Endothelial cell of umbilical vein (primary cell): ENCODE results near the gene ADAM8. TPM values are rescaled to one million over a fixed set of nuclear protein-coding genes. Genes with fewer than 3 reads are reported as not detected.

Experiments used
- BruUV-seq: library from RNA; stranded (reverse); fragments of 400-500 nt; replicated peaks from 2 replicates; lab custom pipeline; 2021; lab: Mats Ljungman, UMichigan
- CTCF ChIA-PET: fragments of 300-600, 350-600 bp; sonication (Branson Sonifier 250); formaldehyde crosslinking; loops from one replicate; lab custom pipeline; 2021; ENCODE audit warnings: antibody characterized with exemption, inconsistent platforms; lab: Charles Lee
- POLR2A ChIA-PET: fragments of 300-600, 350-600 bp; sonication (Branson Sonifier 250); formaldehyde crosslinking; loops from one replicate; lab custom pipeline; 2021; ENCODE audit warnings: antibody characterized with exemption, inconsistent platforms; lab: Charles Lee
- DNase-seq: peaks from one replicate; pipeline ENCODE4 v3.0.0-alpha.2; 2011; ENCODE audit warnings: low read depth, low spot score
- FAIRE-seq: peaks from 2 replicates; lab custom pipeline; 2011; peaks lifted over from hg19 to GRCh38; lab: Jason Lieb, UNC
- H2AFZ ChIP-seq: 2 replicates; pipeline ENCODE4 v1.6.0; 2012; ENCODE audit warnings: low read depth, low read length, control low read depth, inconsistent platforms
- H3K27ac ChIP-seq: 2 replicates; pipeline ENCODE4 v1.5.1; 2011; ENCODE audit warnings: low read depth, mild to moderate bottlenecking, control low read depth, low read length, moderate library complexity; ENCODE audit not compliant: insufficient read depth
- H3K27me3 ChIP-seq, 2 experiments: 2 replicates each; pipeline versions ENCODE4 v1.6.0 to v1.6.1; 2011; ENCODE audit warnings: low read length in 2 of 2, mixed read lengths in 1 of 2; ENCODE audit not compliant: control insufficient read depth in 2 of 2, insufficient read depth in 2 of 2
- H3K36me3 ChIP-seq, 2 experiments: 2 replicates in 1 of 2; 3 replicates in 1 of 2; pipeline ENCODE4 v1.5.1; 2011; ENCODE audit warnings: low read length in 2 of 2, mild to moderate bottlenecking in 1 of 2, moderate library complexity in 1 of 2; ENCODE audit not compliant: control insufficient read depth in 2 of 2, insufficient read depth in 2 of 2; ENCODE audit errors: extremely low read depth in 1 of 2
- H3K4me1 ChIP-seq: 3 replicates; pipeline ENCODE4 v1.5.1; 2011; ENCODE audit warnings: mild to moderate bottlenecking, low read length; ENCODE audit not compliant: control insufficient read depth, insufficient read depth; ENCODE audit errors: extremely low read depth
- H3K4me2 ChIP-seq: 2 replicates; pipeline ENCODE4 v1.6.1; 2011; ENCODE audit warnings: low read length, control low read depth, mixed read lengths; ENCODE audit not compliant: insufficient read depth
- H3K4me3 ChIP-seq, 3 experiments: fragments of 200-600 bp in 1 of 3; sonication (generic), shearing (Covaris generic) in 1 of 3; replicated peaks in 1 of 3; 2 replicates each; pipeline ENCODE4 v1.5.1; 2011 to 2016; ENCODE audit warnings: control low read depth in 3 of 3, low read length in 3 of 3, mild to moderate bottlenecking in 2 of 3, inconsistent platforms in 1 of 3, low read depth in 1 of 3, moderate library complexity in 1 of 3; ENCODE audit not compliant: insufficient read depth in 1 of 3
- H3K79me2 ChIP-seq: 2 replicates; pipeline ENCODE4 v1.6.0; 2012; ENCODE audit warnings: low read length, inconsistent platforms; ENCODE audit not compliant: control insufficient read depth, insufficient read depth
- H3K9ac ChIP-seq: replicated peaks from 2 replicates; pipeline ENCODE3; 2011; ENCODE audit warnings: low read length, control low read depth; ENCODE audit not compliant: insufficient read depth; ENCODE audit errors: extremely low read depth
- H3K9me1 ChIP-seq: replicated peaks from 3 replicates; pipeline ENCODE4 v1.6.0; 2011; ENCODE audit warnings: mild to moderate bottlenecking, low read length; ENCODE audit not compliant: control insufficient read depth, insufficient read depth; ENCODE audit errors: extremely low read depth
- H3K9me3 ChIP-seq: replicated peaks from 2 replicates; pipeline ENCODE4 v1.5.1; 2012; ENCODE audit warnings: low read length, inconsistent platforms; ENCODE audit not compliant: control insufficient read depth, insufficient read depth
- H4K20me1 ChIP-seq: replicated peaks from 2 replicates; pipeline ENCODE3; 2011; ENCODE audit warnings: mild to moderate bottlenecking, low read length; ENCODE audit not compliant: control insufficient read depth, insufficient read depth; ENCODE audit errors: extremely low read depth
- EZH2 ChIP-seq: IDR thresholded peaks from 2 replicates; pipeline ENCODE4 v1.6.1; 2012; ENCODE audit warnings: borderline replicate concordance, low read depth, mild to moderate bottlenecking, moderate library complexity, low read length, inconsistent platforms; ENCODE audit not compliant: severe bottlenecking
- FOS ChIP-seq: IDR thresholded peaks from 2 replicates; pipeline ENCODE4 v1.6.1; 2011; ENCODE audit warnings: mild to moderate bottlenecking, low read length, moderate library complexity, borderline replicate concordance; ENCODE audit not compliant: insufficient read depth
- GATA2 ChIP-seq: IDR thresholded peaks from 2 replicates; pipeline ENCODE4 v1.7.0; 2011; ENCODE audit warnings: low read depth, mild to moderate bottlenecking, moderate library complexity, mixed read lengths, low read length; ENCODE audit not compliant: insufficient read length, insufficient read depth
- JUN ChIP-seq: IDR thresholded peaks from 2 replicates; pipeline ENCODE4 v1.6.1; 2011; ENCODE audit warnings: borderline replicate concordance, low read depth; ENCODE audit not compliant: insufficient read length, insufficient read depth
- MYC ChIP-seq: IDR thresholded peaks from one replicate; pipeline ENCODE4 v1.6.1; 2011; ENCODE audit warnings: mild to moderate bottlenecking, low read depth, low read length
- POLR2A ChIP-seq: IDR thresholded peaks from 2 replicates; pipeline ENCODE4 v1.6.1; 2012; ENCODE audit warnings: low read depth, mild to moderate bottlenecking, control low read depth, low read length
- POLR2AphosphoS5 ChIP-seq: IDR thresholded peaks from 2 replicates; pipeline ENCODE4 v1.6.1; 2012; ENCODE audit warnings: low read depth, mild to moderate bottlenecking, control low read depth, low read length, moderate library complexity; ENCODE audit not compliant: insufficient read depth
- dilution Hi-C: fragments of 300-500 bp; cut with MboI; formaldehyde crosslinking; loops from one replicate; pipeline ENCODE4 v1.15.0; 2019; ENCODE audit warnings: low sequenced_read_pairs; ENCODE audit not compliant: extremely low pct_ligation_motif_present
- intact Hi-C: fragments of 100-400 bp; cut with micrococcal nuclease; formaldehyde crosslinking; loops from one replicate; pipeline ENCODE4 v1.10.0; 2022
- polyA plus RNA-seq, 4 experiments: library from polyadenylated mRNA; depleted of rRNA in 3 of 4; stranded (reverse) in 3 of 4; unstranded in 1 of 4; fragments of >200 nt; gene quantifications; 2 replicates each; pipeline versions ENCODE4 v1.2.1 to v1.2.3, GENCODE V29; 2011 to 2012; ENCODE audit warnings: missing spikeins in 1 of 4
- total RNA-seq: library from RNA; stranded (reverse); gene quantifications from 2 replicates; pipeline ENCODE4 v1.2.3, GENCODE V29; 2021
- TF ChIP-seq, protein P1 (sequence below), 2 donors: IDR thresholded peaks; 1 replicate in 1 of 2; 2 replicates in 1 of 2; pipeline ENCODE4 v1.5.1; 2011; ENCODE audit warnings: low read length in 2 of 2, mild to moderate bottlenecking in 2 of 2, moderate library complexity in 2 of 2, control low read depth in 1 of 2, inconsistent platforms in 1 of 2, low read depth in 1 of 2; ENCODE audit not compliant: insufficient read depth in 1 of 2; ENCODE audit errors: extremely low read depth in 1 of 2
- TF ChIP-seq, protein P2 (sequence below): IDR thresholded peaks from 2 replicates; pipeline ENCODE4 v1.6.1; 2011; ENCODE audit not compliant: insufficient read depth, insufficient read length

Gene ADAM8
- total and polyA plus RNA-seq, 2 donors (not counting 3 experiments of a cell fraction or from before 2014, with no cell fraction given) = 0.51 to 0.55 TPM

DNA sequence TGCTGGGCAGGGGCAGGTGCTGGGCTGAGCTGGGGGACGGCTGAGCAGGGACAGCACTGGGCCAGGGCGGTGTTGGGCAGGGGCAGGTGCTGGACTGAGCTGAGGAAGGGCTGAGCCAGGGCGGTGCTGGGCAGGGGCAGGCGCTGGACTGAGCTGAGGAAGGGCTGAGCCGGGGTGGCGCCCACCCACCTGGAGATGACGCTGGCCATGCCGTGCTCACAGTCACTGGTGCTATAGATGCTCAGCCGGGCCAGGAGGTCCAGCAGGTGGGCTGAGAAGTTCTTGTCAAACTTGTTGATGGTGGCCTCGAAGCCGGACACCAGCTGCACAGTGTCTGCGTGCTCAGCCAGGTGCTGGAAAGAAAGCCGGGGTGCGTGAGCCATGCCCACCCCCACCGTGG, 4.4 kb upstream of the ADAM8 start:
- intact Hi-C loops = no loop called here
- ChIA-PET POLR2A (no interaction called here), CTCF (interaction anchor here (1.0 kb wide), 1 partner anchor 13 kb away, joined by 4 read pairs; no protein-coding TSS in a partner anchor)
- Histone ChIP-seq H3K79me2 (no peaks in the 10 kb centered on the region), H3K4me3 (no peak overlapping the region), H3K27ac (no peak overlapping the region), H3K9ac (no peak overlapping the region), H4K20me1 (no peaks in the 10 kb centered on the region), H3K4me2 (no peak overlapping the region), H3K36me3 (peaks cover 4 to 37% of the 10 kb centered on the region in 2 experiments), H2AFZ (no peak overlapping the region), H3K9me3 (no peaks in the 10 kb centered on the region), H3K27me3 (peaks cover 4 to 6% of the 10 kb centered on the region in 2 experiments), H3K9me1 (no peaks in the 10 kb centered on the region), H3K4me1 (no peaks in the 10 kb centered on the region)
- dilution Hi-C loops = no loop called here
- TF ChIP-seq GATA2 (no peak), POLR2A (no peak), MYC (no peak), JUN (no peak), EZH2 (no peak), POLR2AphosphoS5 (no peak), FOS (no peak)
- TF ChIP-seq, protein P1, sequence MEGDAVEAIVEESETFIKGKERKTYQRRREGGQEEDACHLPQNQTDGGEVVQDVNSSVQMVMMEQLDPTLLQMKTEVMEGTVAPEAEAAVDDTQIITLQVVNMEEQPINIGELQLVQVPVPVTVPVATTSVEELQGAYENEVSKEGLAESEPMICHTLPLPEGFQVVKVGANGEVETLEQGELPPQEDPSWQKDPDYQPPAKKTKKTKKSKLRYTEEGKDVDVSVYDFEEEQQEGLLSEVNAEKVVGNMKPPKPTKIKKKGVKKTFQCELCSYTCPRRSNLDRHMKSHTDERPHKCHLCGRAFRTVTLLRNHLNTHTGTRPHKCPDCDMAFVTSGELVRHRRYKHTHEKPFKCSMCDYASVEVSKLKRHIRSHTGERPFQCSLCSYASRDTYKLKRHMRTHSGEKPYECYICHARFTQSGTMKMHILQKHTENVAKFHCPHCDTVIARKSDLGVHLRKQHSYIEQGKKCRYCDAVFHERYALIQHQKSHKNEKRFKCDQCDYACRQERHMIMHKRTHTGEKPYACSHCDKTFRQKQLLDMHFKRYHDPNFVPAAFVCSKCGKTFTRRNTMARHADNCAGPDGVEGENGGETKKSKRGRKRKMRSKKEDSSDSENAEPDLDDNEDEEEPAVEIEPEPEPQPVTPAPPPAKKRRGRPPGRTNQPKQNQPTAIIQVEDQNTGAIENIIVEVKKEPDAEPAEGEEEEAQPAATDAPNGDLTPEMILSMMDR (IDR thresholded peaks at IDR 0.05; ENCODE audit: extremely low read depth in 1 of 2, insufficient read depth in 1 of 2, low read depth in 1 of 2, low read length in 2 of 2) = no peak
- TF ChIP-seq, protein P2, sequence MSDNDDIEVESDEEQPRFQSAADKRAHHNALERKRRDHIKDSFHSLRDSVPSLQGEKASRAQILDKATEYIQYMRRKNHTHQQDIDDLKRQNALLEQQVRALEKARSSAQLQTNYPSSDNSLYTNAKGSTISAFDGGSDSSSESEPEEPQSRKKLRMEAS = no peak
- no TSS peak for BruUV-seq
- no peak for DNase-seq
- FAIRE-seq = no peak
